ENCODE results near the gene PDLIM1. TPM values are rescaled to one million over a fixed set of nuclear protein-coding genes. Genes with fewer than 3 reads are reported as not detected.

PDLIM1 gene
- polyA plus RNA-seq, 1 of the 3 experiments (the other 2 are of a cell fraction) = 97.2 TPM

- Histone ChIP-seq H3K4me2 (0 out of 2 replicates have a peak overlapping the region, but pooled peaks have one; percentile 48), H2AFZ (ENCODE audit: low read depth) (no peak overlapping the region), H3K9ac (no peak overlapping the region), H3K79me2 (ENCODE audit: insufficient read depth) (peaks cover 72% of the 10 kb centered on the region), H3K27me3 (ENCODE audit: insufficient read depth) (no peaks in the 10 kb centered on the region), H3K4me3 (ENCODE audit: low read depth in 2 of 2, low read length in 1 of 2) (no peak overlapping the region), H3F3A (replicated peaks; ENCODE audit: insufficient read depth) (peaks cover 5% of the 10 kb centered on the region), H3K4me1 (ENCODE audit: control insufficient read depth in 1 of 2, insufficient read depth in 2 of 2, low read depth in 1 of 2, low read length in 1 of 2) (peaks cover 3 to 4% of the 10 kb centered on the region in 2 experiments; a peak in 1 of 4 replicates), H3K36me3 (replicated peaks in 1 of 2; ENCODE audit: control insufficient read depth in 1 of 2, insufficient read depth in 2 of 2, low read length in 1 of 2) (no peaks in the 10 kb centered on the region), H3K9me2 (no peaks in the 10 kb centered on the region), H3K27ac (ENCODE audit: low read depth in 2 of 2, low read length in 1 of 2) (no peak overlapping the region), H3K9me3 (no peaks in the 10 kb centered on the region), H4K20me1 (ENCODE audit: insufficient read depth) (no peaks in the 10 kb centered on the region)
- ChIA-PET POLR2A (no interaction called here), CTCF (interaction anchor here (1.2 to 3.3 kb wide), 3 partner anchors 9 to 75 kb away, joined by 3 to 16 read pairs (median 14); no protein-coding TSS in a partner anchor)
- WGBS (ENCODE audit: low lambda C conversion rate) = 100% methylated on average over 1 of the region's 1 CpG
- no peak for DNase-seq
- no peak for TF ChIP-seq EP300 (IDR thresholded peaks at IDR 0.05; ENCODE audit: borderline replicate concordance in 1 of 2, low read depth in 1 of 2, low read length in 1 of 2)
- TF ChIP-seq YY1 (IDR thresholded peaks at IDR 0.05; ENCODE audit: low read depth) = no peak
- no peak for TF ChIP-seq USF2 (IDR thresholded peaks at IDR 0.05; ENCODE audit: borderline replicate concordance, low read depth, low read length)
- TF ChIP-seq IRF3 (IDR thresholded peaks at IDR 0.05; ENCODE audit: low read depth, low read length) = no peak
- TF ChIP-seq EZH2phosphoT487 (IDR thresholded peaks at IDR 0.05; ENCODE audit: borderline replicate concordance, low read depth) = no peak
Measured at GRCh38 chr10:95288303-95288702, 2.5 kb downstream of the PDLIM1 start.

- ChIA-PET POLR2A (no interaction called here), CTCF (interaction anchor here (2.8 to 3.3 kb wide), 2 partner anchors 41 to 76 kb away, joined by 14 to 16 read pairs; no protein-coding TSS in a partner anchor)
- Histone ChIP-seq H3K9me3 (no peaks in the 10 kb centered on the region), H3K4me1 (ENCODE audit: control insufficient read depth in 1 of 2, insufficient read depth in 2 of 2, low read depth in 1 of 2, low read length in 1 of 2) (peaks cover 3 to 4% of the 10 kb centered on the region in 2 experiments; a peak in 1 of 4 replicates), H3K27ac (ENCODE audit: low read depth in 2 of 2, low read length in 1 of 2) (no peak overlapping the region), H3K9ac (no peak overlapping the region), H4K20me1 (ENCODE audit: insufficient read depth) (no peaks in the 10 kb centered on the region), H2AFZ (ENCODE audit: low read depth) (no peak overlapping the region), H3K79me2 (ENCODE audit: insufficient read depth) (peaks cover 83% of the 10 kb centered on the region), H3F3A (replicated peaks; ENCODE audit: insufficient read depth) (peaks cover 5% of the 10 kb centered on the region), H3K9me2 (no peaks in the 10 kb centered on the region), H3K4me3 (ENCODE audit: low read depth in 2 of 2, low read length in 1 of 2) (no peak overlapping the region), H3K4me2 (no peak overlapping the region), H3K27me3 (ENCODE audit: insufficient read depth) (no peaks in the 10 kb centered on the region), H3K36me3 (replicated peaks in 1 of 2; ENCODE audit: control insufficient read depth in 1 of 2, insufficient read depth in 2 of 2, low read length in 1 of 2) (no peaks in the 10 kb centered on the region)
- TF ChIP-seq TEAD4 (IDR thresholded peaks at IDR 0.05; ENCODE audit: borderline replicate concordance, insufficient read depth) = no peak
- no peak for TF ChIP-seq NRF1 (IDR thresholded peaks at IDR 0.05; ENCODE audit: low read depth, low read length)
- TF ChIP-seq RCOR1 (IDR thresholded peaks at IDR 0.05; ENCODE audit: low read length) = no peak
- TF ChIP-seq MEF2A (IDR thresholded peaks at IDR 0.05; ENCODE audit: borderline replicate concordance, low read depth) = no peak
- no peak for DNase-seq
- WGBS (ENCODE audit: low lambda C conversion rate) = 72% methylated on average over 3 of the region's 3 CpGs
Measured at GRCh38 chr10:95287281-95287680, 3.5 kb downstream of the PDLIM1 start.

Measured in SK-N-SH (cell line).